Gastroesophageal sphincter (tissue), 3 donors: ENCODE data around the gene LDB2.

Experiments used
- CTCF ChIP-seq, 4 experiments: fragments of 200-600 bp in 2 of 4; fragments of 450-650 bp in 2 of 4; sonication (generic) in 1 of 4; IDR thresholded peaks; one replicate each; pipeline ENCODE4 v1.5.1; 2017 to 2019; ENCODE audit warnings: antibody characterized with exemption in 4 of 4, mild to moderate bottlenecking in 2 of 4, moderate library complexity in 2 of 4
- EP300 ChIP-seq: sonication (generic); formaldehyde crosslinking; IDR thresholded peaks from one replicate; pipeline ENCODE4 v1.6.1; 2017; ENCODE audit warnings: antibody characterized with exemption, mild to moderate bottlenecking
- POLR2A ChIP-seq, 2 donors: fragments of 450-650 bp; IDR thresholded peaks; one replicate each; pipeline ENCODE4 v1.6.1; 2017; ENCODE audit warnings: antibody characterized with exemption in 2 of 2, mild to moderate bottlenecking in 2 of 2, moderate library complexity in 1 of 2
- POLR2AphosphoS5 ChIP-seq: sonication (generic); formaldehyde crosslinking; IDR thresholded peaks from one replicate; pipeline ENCODE4 v1.6.1; 2017; ENCODE audit warnings: antibody characterized with exemption

GRCh38 chr4:16745009-16745635 lies 153.3 kb downstream of the LDB2 start:
- TF ChIP-seq CTCF (IDR thresholded peaks at IDR 0.05) = no peak
- peak; percentile 61 for TF ChIP-seq POLR2AphosphoS5
- TF ChIP-seq EP300 = no peak
- TF ChIP-seq POLR2A (IDR thresholded peaks at IDR 0.05) = no peak
